HEK293T (cell line): ENCODE data around the gene MAP3K14.
A peak's percentile ranks its signal among the peaks of the same experiment; 100 is the strongest.
"Not testable (repeated sequence)": the region's sequence is repeated elsewhere in the genome, so short reads cannot be mapped to it uniquely, and the experiment has no call there.

Source experiments
- CTCF ChIA-PET: fragments of 350-600 bp; formaldehyde crosslinking; extraction: SDS; loops from one replicate; lab custom pipeline; 2021; ENCODE audit warnings: antibody characterized with exemption, inconsistent platforms; lab: Yijun Ruan, JAX
- POLR2A ChIA-PET: fragments of 350-600 bp; formaldehyde crosslinking; extraction: SDS; loops from one replicate; lab custom pipeline; 2020; ENCODE audit warnings: antibody characterized with exemption, inconsistent platforms; lab: Yijun Ruan, JAX
- DNase-seq: peaks from one replicate; pipeline ENCODE4 v3.0.0; 2012; ENCODE audit warnings: mixed read lengths; ENCODE audit errors: extremely low spot score
- ARNT ChIP-seq: fragments of 450-650 bp; IDR thresholded peaks from 2 replicates; pipeline ENCODE4 v1.6.1; 2017; ENCODE audit warnings: mild to moderate bottlenecking
- BHLHE40 ChIP-seq: fragments of 450-650 bp; IDR thresholded peaks from 2 replicates; pipeline ENCODE4 v1.6.1; 2016; ENCODE audit warnings: mild to moderate bottlenecking, moderate library complexity, borderline replicate concordance
- CTBP1 ChIP-seq: fragments of 450-650 bp; IDR thresholded peaks from 2 replicates; pipeline ENCODE4 v1.6.1; 2016; ENCODE audit warnings: borderline replicate concordance
- ELF4 ChIP-seq: fragments of 450-650 bp; IDR thresholded peaks from 2 replicates; pipeline ENCODE4 v1.6.1; 2017; ENCODE audit warnings: antibody characterized with exemption
- FOXA1 ChIP-seq: fragments of 450-650 bp; IDR thresholded peaks from 2 replicates; pipeline ENCODE4 v1.6.1; 2016; ENCODE audit warnings: mild to moderate bottlenecking
- FOXK2 ChIP-seq: fragments of 450-650 bp; IDR thresholded peaks from 2 replicates; pipeline ENCODE4 v1.6.1; 2016; ENCODE audit warnings: mild to moderate bottlenecking
- FOXM1 ChIP-seq: fragments of 450-650 bp; IDR thresholded peaks from 2 replicates; pipeline ENCODE4 v1.6.1; 2017; ENCODE audit warnings: mild to moderate bottlenecking, borderline replicate concordance
- HDGF ChIP-seq: fragments of 450-650 bp; IDR thresholded peaks from 2 replicates; pipeline ENCODE4 v1.6.1; 2017; ENCODE audit warnings: antibody characterized with exemption, borderline replicate concordance
- L3MBTL2 ChIP-seq: fragments of 450-650 bp; conservative IDR thresholded peaks from 2 replicates; pipeline ENCODE4 v1.6.1; 2016; ENCODE audit warnings: mild to moderate bottlenecking
- LEF1 ChIP-seq: fragments of 450-650 bp; IDR thresholded peaks from 2 replicates; pipeline ENCODE4 v1.6.1; 2017; ENCODE audit warnings: mild to moderate bottlenecking, borderline replicate concordance
- NFRKB ChIP-seq: fragments of 450-650 bp; IDR thresholded peaks from 2 replicates; pipeline ENCODE4 v1.6.1; 2016; ENCODE audit warnings: mild to moderate bottlenecking, moderate library complexity
- PKNOX1 ChIP-seq: fragments of 450-650 bp; IDR thresholded peaks from 2 replicates; pipeline ENCODE4 v1.6.1; 2016
- SP1 ChIP-seq: fragments of 450-650 bp; IDR thresholded peaks from 2 replicates; pipeline ENCODE4 v1.6.1; 2017
- SUZ12 ChIP-seq: fragments of 450-650 bp; IDR thresholded peaks from 2 replicates; pipeline ENCODE4 v1.6.1; 2016; ENCODE audit warnings: mild to moderate bottlenecking
- TARDBP ChIP-seq: fragments of 450-650 bp; IDR thresholded peaks from 2 replicates; pipeline ENCODE4 v1.6.1; 2016
- ZNF384 ChIP-seq: fragments of 450-650 bp; IDR thresholded peaks from 2 replicates; pipeline ENCODE4 v1.6.1; 2016

Gene MAP3K14

GRCh38 chr17:45347444-45347843 is 30.6 kb upstream of the MAP3K14 start:
- ChIA-PET CTCF (no interaction called here), POLR2A (interaction anchor here (0.6 to 2.5 kb wide), 3 partner anchors 13 to 76 kb away, joined by 3 to 16 read pairs (median 3); partner anchors contain the start of gene MAP3K14)
- no peak for DNase-seq
- TF ChIP-seq CTBP1: no peak
- TF ChIP-seq HDGF: no peak
- no peak for TF ChIP-seq LEF1
- no peak for TF ChIP-seq SP1
- TF ChIP-seq SUZ12: no peak
- TF ChIP-seq NFRKB: no peak
- TF ChIP-seq ELF4: no peak

GRCh38 chr17:45346216-45347015 is 29.6 kb upstream of the MAP3K14 start:
- TF ChIP-seq TARDBP (no peak), LEF1 (no peak), BHLHE40 (no peak), FOXK2 (no peak), ARNT (no peak), NFRKB (no peak), HDGF (no peak), FOXA1 (no peak), L3MBTL2 (no peak)
- POLR2A ChIA-PET: interaction anchor here (0.6 to 2.5 kb wide), 5 partner anchors 11 to 376 kb away, joined by 3 to 16 read pairs (median 3); partner anchors contain the start of gene MAP3K14
- peak; percentile 4 for DNase-seq
- CTCF ChIA-PET: interaction anchor here (1.1 kb wide), 1 partner anchor 108 kb away, joined by 3 read pairs; no protein-coding TSS in a partner anchor

- CTCF ChIA-PET: interaction anchor here (0.7 to 1.1 kb wide), 5 partner anchors 11 to 107 kb away, joined by 3 to 5 read pairs (median 3); no protein-coding TSS in a partner anchor
- peak; percentile 39 for DNase-seq
- TF ChIP-seq FOXM1 (no peak), PKNOX1 (peak; percentile 28; the same call in 1 of the 2 replicates)
- POLR2A ChIA-PET: interaction anchor here (0.6 to 2.5 kb wide), 6 partner anchors 11 to 375 kb away, joined by 3 to 16 read pairs (median 4); partner anchors contain the start of gene MAP3K14
Observed at GRCh38 chr17:45345554-45346215, 28.9 kb upstream of the MAP3K14 start.

- ChIA-PET CTCF (interaction anchor here (0.7 to 1.1 kb wide), 5 partner anchors 12 to 107 kb away, joined by 3 to 5 read pairs (median 3); no protein-coding TSS in a partner anchor), POLR2A (interaction anchor here (0.8 to 2.5 kb wide), 5 partner anchors 10 to 29 kb away, joined by 3 to 16 read pairs (median 5); partner anchors contain the start of gene MAP3K14)
- TF ChIP-seq ELF4 (no peak), FOXA1 (no peak), ARNT (no peak), SUZ12 (no peak), L3MBTL2 (no peak), PKNOX1 (no peak), LEF1 (no peak), TARDBP (no peak), NFRKB (no peak), BHLHE40 (no peak), FOXM1 (no peak), ZNF384 (no peak), FOXK2 (no peak), HDGF (no peak), SP1 (no peak)
- DNase-seq: no peak
Observed at GRCh38 chr17:45345246-45345553, 28.4 kb upstream of the MAP3K14 start.

- POLR2A ChIA-PET: interaction anchor here (1.8 kb wide), 1 partner anchor 18 kb away, joined by 7 read pairs; no protein-coding TSS in a partner anchor
- DNase-seq, CTCF ChIA-PET: not testable (repeated sequence)
Observed at GRCh38 chr17:45343967-45344664, 27.3 kb upstream of the MAP3K14 start.

GRCh38 chr17:45342871-45343526 is 26.2 kb upstream of the MAP3K14 start:
- POLR2A ChIA-PET: no interaction called here
- DNase-seq: no peak
- CTCF ChIA-PET: interaction anchor here (0.7 kb wide), 1 partner anchor 27 kb away, joined by 3 read pairs; no protein-coding TSS in a partner anchor
- TF ChIP-seq TARDBP (no peak), SP1 (no peak), BHLHE40 (no peak), ELF4 (no peak), ZNF384 (no peak), ARNT (no peak), L3MBTL2 (no peak), NFRKB (no peak), HDGF (no peak), CTBP1 (no peak), FOXA1 (no peak)
